Measurements from ENCODE around the gene SLC17A2. TPM values are rescaled to one million over a fixed set of nuclear protein-coding genes. Genes with fewer than 3 reads are reported as not detected.

The SLC17A2 gene
- total and polyA plus RNA-seq, 2 experiments from 2014 or later = not detected

DNA sequence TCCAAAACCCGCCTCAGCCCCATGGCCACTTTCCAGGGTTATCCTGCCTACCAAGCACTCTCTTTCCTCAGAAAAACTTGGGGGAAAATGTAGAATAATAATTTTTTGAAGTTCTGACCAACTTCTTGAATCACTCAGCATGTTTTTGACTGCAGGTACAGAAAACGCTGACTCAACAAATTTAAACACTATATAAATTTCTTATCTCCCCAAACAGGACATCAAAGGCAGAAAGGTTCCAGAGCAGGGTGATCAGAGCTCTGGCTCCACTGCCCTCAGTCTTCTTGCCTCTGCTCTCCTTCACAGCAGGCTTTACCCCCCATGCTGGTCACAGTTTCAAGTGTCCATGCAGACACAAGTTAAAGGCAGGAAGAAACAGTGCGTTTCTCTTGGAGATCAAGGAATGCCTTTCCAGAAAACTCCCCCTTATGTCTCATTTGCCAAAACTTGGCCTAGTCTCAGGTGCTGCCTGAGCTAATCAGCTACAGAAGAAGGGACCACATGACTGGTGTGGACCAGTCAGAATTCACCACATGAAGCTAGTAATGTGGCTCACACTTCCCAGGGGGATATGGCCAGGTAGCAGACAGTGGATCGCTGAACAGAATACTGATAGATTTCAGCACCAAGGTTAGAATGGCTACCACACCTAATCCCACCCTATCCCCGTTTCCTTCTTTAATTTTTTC, 32.1 kb downstream of the SLC17A2 start:
- H3K79me2 ChIP-seq (replicated peaks; ENCODE audit: insufficient read depth) = no peaks in the 10 kb centered on the region
- no peaks in the 10 kb centered on the region for H3K9me2 ChIP-seq (ENCODE audit: insufficient read depth)
- H3K36me3 ChIP-seq (ENCODE audit: insufficient read depth) = no peaks in the 10 kb centered on the region
- H3K27me3 Mint-ChIP-seq (ENCODE audit: insufficient read depth, low read depth, poor library complexity) = no peaks in the 10 kb centered on the region
- no peaks in the 10 kb centered on the region for H3K9me3 Mint-ChIP-seq
- peak overlapping the region; percentile 82; the same call in 1 of the 2 replicates for H3K27ac Mint-ChIP-seq
- H3K27me3 ChIP-seq (ENCODE audit: insufficient read depth) = no peaks in the 10 kb centered on the region
- H3K4me3 ChIP-seq = no peak overlapping the region
- no peaks in the 10 kb centered on the region for H3K36me3 Mint-ChIP-seq (ENCODE audit: low read depth)
- peak overlapping the region; percentile 61; the same call in 1 of the 2 replicates for H2AFZ ChIP-seq
- no peak overlapping the region for H3K4me2 ChIP-seq
- DNase-seq (ENCODE audit: low spot score) (peak; percentile 53), ATAC-seq (peak; percentile 89)
- H3K4me3 Mint-ChIP-seq = no peak overlapping the region
- H4K20me1 ChIP-seq (replicated peaks; ENCODE audit: insufficient read depth) = no peaks in the 10 kb centered on the region
- H3K4me1 ChIP-seq (ENCODE audit: insufficient read depth) = peaks cover 8% of the 10 kb centered on the region; the same call in 1 of the 2 replicates
- no peak for TF ChIP-seq EZH2phosphoT487 (IDR thresholded peaks at IDR 0.05; ENCODE audit: unreplicated experiment)
- no peak for TF ChIP-seq POLR2AphosphoS5 (IDR thresholded peaks at IDR 0.05; ENCODE audit: low read depth)
- TF ChIP-seq ZNF331 (CRISPR knock-in tag; IDR thresholded peaks at IDR 0.05; ENCODE audit: low read depth) = no peak
- TF ChIP-seq, protein P1, sequence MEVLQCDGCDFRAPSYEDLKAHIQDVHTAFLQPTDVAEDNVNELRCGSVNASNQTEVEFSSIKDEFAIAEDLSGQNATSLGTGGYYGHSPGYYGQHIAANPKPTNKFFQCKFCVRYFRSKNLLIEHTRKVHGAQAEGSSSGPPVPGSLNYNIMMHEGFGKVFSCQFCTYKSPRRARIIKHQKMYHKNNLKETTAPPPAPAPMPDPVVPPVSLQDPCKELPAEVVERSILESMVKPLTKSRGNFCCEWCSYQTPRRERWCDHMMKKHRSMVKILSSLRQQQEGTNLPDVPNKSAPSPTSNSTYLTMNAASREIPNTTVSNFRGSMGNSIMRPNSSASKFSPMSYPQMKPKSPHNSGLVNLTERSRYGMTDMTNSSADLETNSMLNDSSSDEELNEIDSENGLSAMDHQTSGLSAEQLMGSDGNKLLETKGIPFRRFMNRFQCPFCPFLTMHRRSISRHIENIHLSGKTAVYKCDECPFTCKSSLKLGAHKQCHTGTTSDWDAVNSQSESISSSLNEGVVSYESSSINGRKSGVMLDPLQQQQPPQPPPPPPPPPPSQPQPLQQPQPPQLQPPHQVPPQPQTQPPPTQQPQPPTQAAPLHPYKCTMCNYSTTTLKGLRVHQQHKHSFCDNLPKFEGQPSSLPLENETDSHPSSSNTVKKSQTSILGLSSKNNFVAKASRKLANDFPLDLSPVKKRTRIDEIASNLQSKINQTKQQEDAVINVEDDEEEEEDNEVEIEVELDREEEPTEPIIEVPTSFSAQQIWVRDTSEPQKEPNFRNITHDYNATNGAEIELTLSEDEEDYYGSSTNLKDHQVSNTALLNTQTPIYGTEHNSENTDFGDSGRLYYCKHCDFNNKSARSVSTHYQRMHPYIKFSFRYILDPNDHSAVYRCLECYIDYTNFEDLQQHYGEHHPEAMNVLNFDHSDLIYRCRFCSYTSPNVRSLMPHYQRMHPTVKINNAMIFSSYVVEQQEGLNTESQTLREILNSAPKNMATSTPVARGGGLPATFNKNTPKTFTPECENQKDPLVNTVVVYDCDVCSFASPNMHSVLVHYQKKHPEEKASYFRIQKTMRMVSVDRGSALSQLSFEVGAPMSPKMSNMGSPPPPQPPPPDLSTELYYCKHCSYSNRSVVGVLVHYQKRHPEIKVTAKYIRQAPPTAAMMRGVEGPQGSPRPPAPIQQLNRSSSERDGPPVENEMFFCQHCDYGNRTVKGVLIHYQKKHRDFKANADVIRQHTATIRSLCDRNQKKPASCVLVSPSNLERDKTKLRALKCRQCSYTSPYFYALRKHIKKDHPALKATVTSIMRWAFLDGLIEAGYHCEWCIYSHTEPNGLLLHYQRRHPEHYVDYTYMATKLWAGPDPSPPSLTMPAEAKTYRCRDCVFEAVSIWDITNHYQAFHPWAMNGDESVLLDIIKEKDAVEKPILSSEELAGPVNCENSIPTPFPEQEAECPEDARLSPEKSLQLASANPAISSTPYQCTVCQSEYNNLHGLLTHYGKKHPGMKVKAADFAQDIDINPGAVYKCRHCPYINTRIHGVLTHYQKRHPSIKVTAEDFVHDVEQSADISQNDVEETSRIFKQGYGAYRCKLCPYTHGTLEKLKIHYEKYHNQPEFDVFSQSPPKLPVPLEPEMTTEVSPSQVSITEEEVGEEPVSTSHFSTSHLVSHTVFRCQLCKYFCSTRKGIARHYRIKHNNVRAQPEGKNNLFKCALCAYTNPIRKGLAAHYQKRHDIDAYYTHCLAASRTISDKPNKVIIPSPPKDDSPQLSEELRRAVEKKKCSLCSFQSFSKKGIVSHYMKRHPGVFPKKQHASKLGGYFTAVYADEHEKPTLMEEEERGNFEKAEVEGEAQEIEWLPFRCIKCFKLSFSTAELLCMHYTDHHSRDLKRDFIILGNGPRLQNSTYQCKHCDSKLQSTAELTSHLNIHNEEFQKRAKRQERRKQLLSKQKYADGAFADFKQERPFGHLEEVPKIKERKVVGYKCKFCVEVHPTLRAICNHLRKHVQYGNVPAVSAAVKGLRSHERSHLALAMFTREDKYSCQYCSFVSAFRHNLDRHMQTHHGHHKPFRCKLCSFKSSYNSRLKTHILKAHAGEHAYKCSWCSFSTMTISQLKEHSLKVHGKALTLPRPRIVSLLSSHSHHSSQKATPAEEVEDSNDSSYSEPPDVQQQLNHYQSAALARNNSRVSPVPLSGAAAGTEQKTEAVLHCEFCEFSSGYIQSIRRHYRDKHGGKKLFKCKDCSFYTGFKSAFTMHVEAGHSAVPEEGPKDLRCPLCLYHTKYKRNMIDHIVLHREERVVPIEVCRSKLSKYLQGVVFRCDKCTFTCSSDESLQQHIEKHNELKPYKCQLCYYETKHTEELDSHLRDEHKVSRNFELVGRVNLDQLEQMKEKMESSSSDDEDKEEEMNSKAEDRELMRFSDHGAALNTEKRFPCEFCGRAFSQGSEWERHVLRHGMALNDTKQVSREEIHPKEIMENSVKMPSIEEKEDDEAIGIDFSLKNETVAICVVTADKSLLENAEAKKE (CRISPR knock-in tag; IDR thresholded peaks at IDR 0.05) = no peak
- no peak for TF ChIP-seq ZNF114 (CRISPR knock-in tag; IDR thresholded peaks at IDR 0.05)
- TF ChIP-seq, protein P2, sequence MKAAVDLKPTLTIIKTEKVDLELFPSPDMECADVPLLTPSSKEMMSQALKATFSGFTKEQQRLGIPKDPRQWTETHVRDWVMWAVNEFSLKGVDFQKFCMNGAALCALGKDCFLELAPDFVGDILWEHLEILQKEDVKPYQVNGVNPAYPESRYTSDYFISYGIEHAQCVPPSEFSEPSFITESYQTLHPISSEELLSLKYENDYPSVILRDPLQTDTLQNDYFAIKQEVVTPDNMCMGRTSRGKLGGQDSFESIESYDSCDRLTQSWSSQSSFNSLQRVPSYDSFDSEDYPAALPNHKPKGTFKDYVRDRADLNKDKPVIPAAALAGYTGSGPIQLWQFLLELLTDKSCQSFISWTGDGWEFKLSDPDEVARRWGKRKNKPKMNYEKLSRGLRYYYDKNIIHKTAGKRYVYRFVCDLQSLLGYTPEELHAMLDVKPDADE (IDR thresholded peaks at IDR 0.05) = no peak
- H3K4me1 Mint-ChIP-seq = peaks cover 20% of the 10 kb centered on the region
- peak overlapping the region; percentile 6; the same call in 1 of the 2 replicates for H3K27ac ChIP-seq (ENCODE audit: low read depth)
- H3F3A ChIP-seq (replicated peaks; ENCODE audit: low read depth) = no peaks in the 10 kb centered on the region
